Fibroblast of lung (primary cell): ENCODE data around the gene ALDH1L2. TPM values are rescaled to one million over a fixed set of nuclear protein-coding genes. Genes with fewer than 3 reads are reported as not detected.

ENCODE experiments used
- DNase-seq, 2 donors: peaks; one replicate each; pipeline versions ENCODE4 v3.0.0 to v3.0.0-alpha.2; 2010; ENCODE audit warnings: low read depth in 2 of 2
- H2AFZ ChIP-seq: 2 replicates; pipeline ENCODE4 v1.5.1; 2012; ENCODE audit warnings: low read length, control low read depth, inconsistent platforms
- H3K27ac ChIP-seq: 2 replicates; pipeline ENCODE4 v1.5.1; 2011; ENCODE audit warnings: low read length, control low read depth; ENCODE audit not compliant: insufficient read depth
- H3K27me3 ChIP-seq: 2 replicates; pipeline ENCODE4 v1.5.1; 2011; ENCODE audit warnings: mild to moderate bottlenecking, low read length; ENCODE audit not compliant: control insufficient read depth, insufficient read depth
- H3K36me3 ChIP-seq: 2 replicates; pipeline ENCODE4 v1.5.1; 2011; ENCODE audit warnings: low read length; ENCODE audit not compliant: control insufficient read depth, insufficient read depth
- H3K4me1 ChIP-seq: 2 replicates; pipeline ENCODE4 v1.5.1; 2011; ENCODE audit warnings: low read length; ENCODE audit not compliant: control insufficient read depth, insufficient read depth; ENCODE audit errors: extremely low read depth
- H3K4me2 ChIP-seq: 2 replicates; pipeline ENCODE4 v1.5.1; 2011; ENCODE audit warnings: low read length, control low read depth; ENCODE audit not compliant: insufficient read depth; ENCODE audit errors: extremely low read depth
- H3K4me3 ChIP-seq, 4 experiments: fragments of 200-600 bp in 1 of 4; sonication (generic) in 1 of 4; replicated peaks in 1 of 4; 2 replicates each; pipeline ENCODE4 v1.5.1; 2011 to 2016; ENCODE audit warnings: low read length in 4 of 4, low read depth in 3 of 4, mild to moderate bottlenecking in 3 of 4, control low read depth in 2 of 4, inconsistent platforms in 1 of 4, mixed read lengths in 1 of 4; ENCODE audit not compliant: insufficient read depth in 1 of 4; ENCODE audit errors: control extremely low read depth in 1 of 4
- H3K79me2 ChIP-seq: 2 replicates; pipeline ENCODE4 v1.5.1; 2012; ENCODE audit warnings: mild to moderate bottlenecking, low read length, inconsistent platforms; ENCODE audit not compliant: control insufficient read depth, insufficient read depth
- H3K9ac ChIP-seq: 2 replicates; pipeline ENCODE4 v1.5.1; 2011; ENCODE audit warnings: mild to moderate bottlenecking, low read length, control low read depth; ENCODE audit not compliant: insufficient read depth
- H3K9me3 ChIP-seq: 2 replicates; pipeline ENCODE4 v1.5.1; 2012; ENCODE audit warnings: low read depth, low read length; ENCODE audit not compliant: control insufficient read depth, insufficient read depth
- H4K20me1 ChIP-seq: 2 replicates; pipeline ENCODE4 v1.5.1; 2011; ENCODE audit warnings: low read length; ENCODE audit not compliant: control insufficient read depth, insufficient read depth; ENCODE audit errors: extremely low read depth
- CTCF ChIP-seq, 2 donors: IDR thresholded peaks in 1 of 2; conservative IDR thresholded peaks in 1 of 2; 1 replicate in 1 of 2; 2 replicates in 1 of 2; pipeline ENCODE4 v1.5.1; 2011 to 2012; ENCODE audit warnings: low read length in 2 of 2, control low read depth in 1 of 2, inconsistent platforms in 1 of 2, low read depth in 1 of 2, mild to moderate bottlenecking in 1 of 2
- EZH2 ChIP-seq: IDR thresholded peaks from 2 replicates; pipeline ENCODE4 v1.5.1; 2012; ENCODE audit warnings: low read length, control low read depth, mild to moderate bottlenecking; ENCODE audit errors: missing control alignments
- polyA plus RNA-seq, 2 donors: library from polyadenylated mRNA; depleted of rRNA in 1 of 2; stranded (reverse) in 1 of 2; unstranded in 1 of 2; fragments of >200 nt; gene quantifications; 2 replicates each; pipeline ENCODE4 v1.2.1, GENCODE V29; 2011 to 2012; ENCODE audit warnings: missing spikeins in 1 of 2
- total RNA-seq: library from RNA; depleted of rRNA; stranded (reverse); fragments of >200 nt; gene quantifications from 2 replicates; pipeline ENCODE4 v1.2.1, GENCODE V29; 2014

The ALDH1L2 gene
- total and polyA plus RNA-seq, 2 donors (not counting 1 experiment from before 2014, with no cell fraction given), result 59.1 to 88.2 TPM

- no peak for DNase-seq
- Histone ChIP-seq H3K9me3 (no peaks in the 10 kb centered on the region), H3K79me2 (no peaks in the 10 kb centered on the region), H3K36me3 (no peaks in the 10 kb centered on the region), H3K4me2 (no peak overlapping the region), H4K20me1 (no peaks in the 10 kb centered on the region), H3K4me3 (no peak overlapping the region), H3K4me1 (no peaks in the 10 kb centered on the region), H3K27ac (no peak overlapping the region), H2AFZ (no peak overlapping the region), H3K9ac (no peak overlapping the region), H3K27me3 (no peaks in the 10 kb centered on the region)
- no peak for TF ChIP-seq EZH2
- TF ChIP-seq CTCF (conservative IDR thresholded peaks at IDR 0.05 in 1 of 2, IDR thresholded peaks at IDR 0.05 in 1 of 2; ENCODE audit: low read depth in 1 of 2, low read length in 2 of 2), result no peak
Observed at GRCh38 chr12:105092336-105092735, 8.1 kb upstream of the ALDH1L2 start.

GRCh38 chr12:105091476-105092206 lies 7.4 kb upstream of the ALDH1L2 start:
- H3K36me3 ChIP-seq, result no peaks in the 10 kb centered on the region
- H2AFZ ChIP-seq, result no peak overlapping the region
- H3K27me3 ChIP-seq, result no peaks in the 10 kb centered on the region
- H3K4me1 ChIP-seq, result no peaks in the 10 kb centered on the region
- no peak overlapping the region for H3K4me2 ChIP-seq
- TF ChIP-seq EZH2, result no peak
- no peak for TF ChIP-seq CTCF (conservative IDR thresholded peaks at IDR 0.05 in 1 of 2, IDR thresholded peaks at IDR 0.05 in 1 of 2; ENCODE audit: low read depth in 1 of 2, low read length in 2 of 2)
- H3K9ac ChIP-seq, result no peak overlapping the region
- H3K27ac ChIP-seq, result no peak overlapping the region
- H4K20me1 ChIP-seq, result no peaks in the 10 kb centered on the region
- H3K9me3 ChIP-seq, result no peaks in the 10 kb centered on the region
- H3K79me2 ChIP-seq, result no peaks in the 10 kb centered on the region
- no peak overlapping the region for H3K4me3 ChIP-seq
- no peak for DNase-seq

- H3K27me3 ChIP-seq, result no peaks in the 10 kb centered on the region
- no peak overlapping the region for H3K4me2 ChIP-seq
- H3K9ac ChIP-seq, result no peak overlapping the region
- H3K79me2 ChIP-seq, result no peaks in the 10 kb centered on the region
- no peak overlapping the region for H3K4me3 ChIP-seq
- H4K20me1 ChIP-seq, result no peaks in the 10 kb centered on the region
- TF ChIP-seq CTCF (conservative IDR thresholded peaks at IDR 0.05 in 1 of 2, IDR thresholded peaks at IDR 0.05 in 1 of 2; ENCODE audit: low read depth in 1 of 2, low read length in 2 of 2), result no peak
- no peak for TF ChIP-seq EZH2
- no peaks in the 10 kb centered on the region for H3K36me3 ChIP-seq
- no peak overlapping the region for H2AFZ ChIP-seq
- DNase-seq, result no peak
- no peak overlapping the region for H3K27ac ChIP-seq
- no peaks in the 10 kb centered on the region for H3K4me1 ChIP-seq
- H3K9me3 ChIP-seq, result no peaks in the 10 kb centered on the region
Observed at GRCh38 chr12:105090361-105090760, 6.1 kb upstream of the ALDH1L2 start.
